Measurements from ENCODE around the gene FAM241B.

FAM241B gene

GRCh38 chr10:69649786-69650550, 19.9 kb downstream of the FAM241B start:
- no peak for DNase-seq (ENCODE audit: low spot score)

- no peak for DNase-seq (ENCODE audit: low spot score)
These were observed 20.7 kb downstream of the FAM241B start for GRCh38 chr10:69650589-69651261.

GRCh38 chr10:69651362-69651761, 21.3 kb downstream of the FAM241B start:
- no peak for DNase-seq (ENCODE audit: low spot score)

- DNase-seq (ENCODE audit: low spot score): no peak
These were observed 22.2 kb downstream of the FAM241B start for GRCh38 chr10:69652111-69652856.

GRCh38 chr10:69652857-69653199, 22.8 kb downstream of the FAM241B start:
- no peak for DNase-seq (ENCODE audit: low spot score)

GRCh38 chr10:69653561-69653960, 23.5 kb downstream of the FAM241B start:
- no peak for DNase-seq (ENCODE audit: low spot score)

- DNase-seq (ENCODE audit: low spot score): no peak
These were observed 25.2 kb downstream of the FAM241B start for GRCh38 chr10:69655124-69655867.

- no peak for DNase-seq (ENCODE audit: low spot score)
These were observed 26.0 kb downstream of the FAM241B start for GRCh38 chr10:69655868-69656555.

GRCh38 chr10:69656742-69657269, 26.8 kb downstream of the FAM241B start:
- DNase-seq (ENCODE audit: low spot score): no peak

- no peak for DNase-seq (ENCODE audit: low spot score)
These were observed 27.4 kb downstream of the FAM241B start for GRCh38 chr10:69657430-69657829.

- DNase-seq (ENCODE audit: low spot score): no peak
These were observed 27.8 kb downstream of the FAM241B start for GRCh38 chr10:69657866-69658265.

GRCh38 chr10:69659241-69660038, 29.4 kb downstream of the FAM241B start:
- DNase-seq (ENCODE audit: low spot score): no peak

GRCh38 chr10:69660296-69660695, 30.2 kb downstream of the FAM241B start:
- no peak for DNase-seq (ENCODE audit: low spot score)

- DNase-seq (ENCODE audit: low spot score): no peak
These were observed 31.5 kb downstream of the FAM241B start for GRCh38 chr10:69661414-69662172.

- no peak for DNase-seq (ENCODE audit: low spot score)
These were observed 32.3 kb downstream of the FAM241B start for GRCh38 chr10:69662173-69662877.

- DNase-seq (ENCODE audit: low spot score): no peak
These were observed 32.9 kb downstream of the FAM241B start for GRCh38 chr10:69662901-69663300.

- DNase-seq (ENCODE audit: low spot score): no peak
These were observed 33.4 kb downstream of the FAM241B start for GRCh38 chr10:69663369-69663947.

GRCh38 chr10:69665474-69666320, 35.6 kb downstream of the FAM241B start:
- no peak for DNase-seq (ENCODE audit: low spot score)

Data from GM03348 (cell line).